Psoas muscle (tissue), 8 donors: ENCODE results near the gene P4HB. TPM values are rescaled to one million over a fixed set of nuclear protein-coding genes. Genes with fewer than 3 reads are reported as not detected.

Experiments
- ATAC-seq, 4 donors: fragments of 200-7000 bp; cut with Tn5 transposase; one replicate each; pipeline ENCODE4 v1.9.1; 2020; ENCODE audit warnings: moderate library complexity in 3 of 4, mild to moderate bottlenecking in 2 of 4
- DNase-seq, 2 donors: peaks; one replicate each; pipeline ENCODE4 v3.0.0-alpha.2; 2020
- H3K27ac ChIP-seq: fragments of 200-600 bp; one replicate; pipeline ENCODE4 v1.8.0; 2022
- H3K27me3 ChIP-seq, 3 donors: fragments of 200-600 bp in 1 of 3; one replicate each; pipeline versions ENCODE4 v1.6.1 to v1.8.0; 2013 to 2022; ENCODE audit warnings: low read length in 2 of 3, mild to moderate bottlenecking in 2 of 3, moderate library complexity in 1 of 3; ENCODE audit not compliant: insufficient read depth in 3 of 3
- H3K36me3 ChIP-seq, 2 donors: fragments of 200-600 bp in 1 of 2; one replicate each; pipeline versions ENCODE4 v1.6.1 to v1.8.0; 2013 to 2022; ENCODE audit warnings: low read depth in 1 of 2, mild to moderate bottlenecking in 1 of 2, moderate library complexity in 1 of 2; ENCODE audit not compliant: insufficient read depth in 1 of 2
- H3K4me1 ChIP-seq: fragments of 200-600 bp; one replicate; pipeline ENCODE4 v1.8.0; 2022
- H3K4me3 ChIP-seq: fragments of 200-600 bp; one replicate; pipeline ENCODE4 v1.8.0; 2022; ENCODE audit warnings: mild to moderate bottlenecking
- H3K9me3 ChIP-seq: fragments of 200-600 bp; one replicate; pipeline ENCODE4 v1.8.0; 2022
- CTCF ChIP-seq: fragments of 200-600 bp; IDR thresholded peaks from one replicate; pipeline ENCODE4 v1.8.0; 2022; ENCODE audit warnings: antibody characterized with exemption
- WGBS, 3 donors: extraction: QIAGEN DNeasy Blood & Tissue Kit; methylation state at CpG; one replicate each; pipeline versions ENCODE4 v1.1.6 to v1.1.7; 2013; 5-methylcytosine and 5-hydroxymethylcytosine counted together
- intact Hi-C, 2 donors: fragments of 100-400 bp; cut with DNase I; formaldehyde crosslinking; loops; one replicate each; pipeline versions ENCODE4 v1.11.0 to v1.14.2; 2022
- polyA plus RNA-seq, 3 donors: library from polyadenylated mRNA; stranded (reverse); fragments of 200-250 nt; gene quantifications; one replicate each; pipeline ENCODE4 v1.2.3, GENCODE V29; 2013
- total RNA-seq, 4 donors: library from RNA; stranded (reverse); fragmentation: NEBNext Ultra II Directional in 2 of 4; extraction: Animal tissue kit (Norgen Biotek cat#: 25700) in 2 of 4; gene quantifications; one replicate each; pipeline versions ENCODE4 v1.2.1 to v1.2.4, GENCODE V29; 2021 to 2023
- donor health status: healthy with polysubstance abuse.
- donor health status: DM: no; HTN: no; CAD: no; lungs with moderate emphysema.
- donor health status: Bipolar disorder and iron deficiency.
- donor health status: healthy.
- donor health status: DM: yes; HTN: yes; CAD: no.
- donor health status: DM: no; HTN: no; CAD: no.
- donor health status: DM: no; HTN: no; CAD: no.
- donor health status: DM: yes; HTN: yes; CAD: no.

Gene P4HB
- total and polyA plus RNA-seq, 7 donors, result 236 to 384 (median 267) TPM

- 90 to 96% (median 94%) methylated on average over 24 of the region's 24 CpGs for WGBS, 3 donors
- peaks cover 0 to 43% of the 10 kb centered on the region in 2 donors for H3K36me3 ChIP-seq
- ATAC-seq, result no peak
- TF ChIP-seq CTCF, result no peak
- H3K27me3 ChIP-seq, result no peaks in the 10 kb centered on the region
- H3K9me3 ChIP-seq, result no peaks in the 10 kb centered on the region
- no peak overlapping the region for H3K27ac ChIP-seq
- peaks cover 16% of the 10 kb centered on the region for H3K4me1 ChIP-seq
- intact Hi-C loops, result no loop called here
- DNase-seq, result no peak
- H3K4me3 ChIP-seq, result no peak overlapping the region
These were observed 43.7 kb upstream of the P4HB start for GRCh38 chr17:81903896-81904599.

DNA sequence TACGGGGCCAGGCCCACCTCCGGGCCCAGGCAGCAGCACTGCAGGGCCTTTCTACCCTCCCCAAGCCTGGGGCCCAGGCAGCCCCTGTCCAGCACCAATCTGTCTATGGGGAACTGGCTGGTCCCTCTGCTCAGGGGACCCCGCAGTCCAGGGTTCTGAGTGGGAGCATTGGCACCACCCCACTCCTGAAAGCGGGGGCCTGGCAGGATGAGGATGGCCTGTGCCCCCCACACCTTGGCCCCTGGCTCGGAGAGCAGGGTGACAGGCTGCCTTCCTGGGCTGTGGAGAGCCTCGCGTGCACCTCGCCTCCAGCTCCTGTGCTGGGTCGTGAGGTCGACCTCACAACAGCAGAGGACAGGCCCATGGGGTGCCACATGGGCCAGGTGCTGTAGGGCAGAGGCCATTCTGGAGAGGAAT lies 43.1 kb upstream of the P4HB start:
- DNase-seq, result no peak
- no peak for ATAC-seq
- Histone ChIP-seq H3K9me3 (no peaks in the 10 kb centered on the region), H3K36me3 (peaks cover 0 to 46% of the 10 kb centered on the region in 2 donors), H3K27ac (no peak overlapping the region), H3K27me3 (no peaks in the 10 kb centered on the region), H3K4me3 (no peak overlapping the region), H3K4me1 (peaks cover 16% of the 10 kb centered on the region)
- intact Hi-C loops, result no loop called here
- 93 to 96% (median 94%) methylated on average over 10 of the region's 10 CpGs for WGBS, 3 donors
- no peak for TF ChIP-seq CTCF

DNA sequence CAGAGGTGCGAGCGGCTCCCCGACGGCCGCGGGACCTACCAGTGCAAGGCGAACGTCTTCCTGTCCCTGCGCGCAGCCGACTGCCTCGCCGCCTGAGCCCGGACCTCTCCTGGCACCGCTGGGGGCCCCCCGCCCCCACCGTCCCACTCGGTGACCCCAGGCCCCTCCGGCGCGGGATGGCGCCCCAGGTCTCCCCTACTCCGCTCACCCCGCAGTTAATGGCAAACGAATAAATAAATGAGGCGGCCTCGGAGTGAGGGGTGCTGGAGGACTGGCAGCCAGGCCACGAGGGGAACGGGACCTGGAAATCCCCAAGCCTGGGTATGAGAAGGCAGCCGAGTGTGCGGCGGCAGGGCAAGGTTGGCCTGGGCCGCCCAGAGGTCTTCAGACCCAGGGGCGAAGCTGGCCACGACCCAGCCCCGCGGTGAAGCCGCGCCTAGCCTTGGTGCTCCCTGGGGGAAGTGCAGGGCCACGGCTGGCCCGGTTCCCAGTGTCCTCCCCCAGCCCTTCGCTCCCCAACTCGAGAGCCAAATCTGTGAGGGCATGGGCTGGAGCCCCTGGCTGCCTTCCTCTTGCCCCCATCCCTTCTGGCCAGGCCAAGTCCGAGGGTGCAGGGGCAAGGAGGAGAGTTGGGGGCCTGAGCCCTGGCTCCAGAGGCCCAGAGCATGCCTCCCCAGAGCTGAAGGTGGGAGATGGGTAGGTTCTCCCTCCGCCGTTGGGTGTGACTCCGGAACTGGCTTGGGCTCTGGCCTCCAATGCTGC lies 42.5 kb upstream of the P4HB start:
- Histone ChIP-seq H3K27me3 (no peaks in the 10 kb centered on the region), H3K27ac (no peak overlapping the region), H3K9me3 (no peaks in the 10 kb centered on the region), H3K4me1 (peaks cover 16% of the 10 kb centered on the region), H3K36me3 (peaks cover 0 to 52% of the 10 kb centered on the region in 2 donors), H3K4me3 (peak overlapping the region; percentile 57)
- 41 to 48% (median 48%) methylated on average over 38 to 47 of the region's 47 CpGs for WGBS, 3 donors
- TF ChIP-seq CTCF, result no peak
- no peak for ATAC-seq
- no peak for DNase-seq
- intact Hi-C loops, result no loop called here

- TF ChIP-seq CTCF, result no peak
- no peak within 1 kb of the TSS for H3K27ac ChIP-seq
- H3K4me3 ChIP-seq, result peak within 1 kb of the TSS; percentile 57
- no peaks in the 10 kb centered on the region for H3K27me3 ChIP-seq
- H3K4me1 ChIP-seq, result peaks cover 11% of the 10 kb centered on the region
- H3K9me3 ChIP-seq, result no peaks in the 10 kb centered on the region
- no peak for DNase-seq
- ATAC-seq, result peak; percentile 49 to 68 (median 63)
- peaks cover 0 to 59% of the 10 kb centered on the region in 2 donors for H3K36me3 ChIP-seq
- 1 to 4% (median 1%) methylated on average over 28 to 79 of the region's 79 CpGs for WGBS, 3 donors
- intact Hi-C loops, result no loop called here
These were observed 41.8 kb upstream of the P4HB start, which contains the start of gene NPB for GRCh38 chr17:81902023-81902652. NPB (plus strand) TSS chr17:81902238; CDS start chr17:81902278, 40 bp downstream.
